GM23338 (cell line): ENCODE results near the gene PLCD3. TPM values are rescaled to one million over a fixed set of nuclear protein-coding genes. Genes with fewer than 3 reads are reported as not detected.

ENCODE experiments used
- ATAC-seq: fragments of 200-7000 bp; cut with Tn5 transposase; 3 replicates; pipeline ENCODE4 v1.9.1; 2020
- DNase-seq: peaks from one replicate; pipeline ENCODE4 v3.0.0-alpha.2; 2015; ENCODE audit warnings: low spot score
- H2AFZ ChIP-seq: fragments of 200-600 bp; sonication (generic); 2 replicates; pipeline ENCODE4 v1.8.0; 2016; ENCODE audit warnings: antibody characterized with exemption, mild to moderate bottlenecking, moderate library complexity
- H3F3A ChIP-seq: fragments of 200-600 bp; sonication (generic); replicated peaks from 2 replicates; pipeline ENCODE4 v1.8.0; 2017; ENCODE audit warnings: antibody characterized with exemption, mixed run types, low read depth
- H3K27ac ChIP-seq: fragments of 200-600 bp; sonication (generic); 2 replicates; pipeline ENCODE4 v1.6.1; 2016; ENCODE audit warnings: low read depth
- H3K27me3 ChIP-seq: fragments of 200-600 bp; sonication (generic); 2 replicates; pipeline ENCODE4 v1.8.0; 2016; ENCODE audit warnings: mild to moderate bottlenecking, mixed run types, moderate library complexity; ENCODE audit not compliant: insufficient read depth
- H3K36me3 ChIP-seq: fragments of 200-600 bp; sonication (generic); 2 replicates; pipeline ENCODE4 v1.8.0; 2016; ENCODE audit warnings: mild to moderate bottlenecking; ENCODE audit not compliant: insufficient read depth
- H3K4me1 ChIP-seq: fragments of 200-600 bp; sonication (generic); 2 replicates; pipeline ENCODE4 v1.8.0; 2016; ENCODE audit warnings: mild to moderate bottlenecking, moderate library complexity; ENCODE audit not compliant: insufficient read depth
- H3K4me2 ChIP-seq: fragments of 200-600 bp; sonication (generic); 2 replicates; pipeline ENCODE4 v1.7.1; 2017; ENCODE audit warnings: mixed run types
- H3K4me3 ChIP-seq: fragments of 200-600 bp; sonication (generic); 2 replicates; pipeline ENCODE4 v1.6.1; 2016; ENCODE audit warnings: mixed run types
- H3K79me2 ChIP-seq: fragments of 200-600 bp; sonication (generic); replicated peaks from 2 replicates; pipeline ENCODE4 v1.8.0; 2017; ENCODE audit warnings: mild to moderate bottlenecking; ENCODE audit not compliant: insufficient read depth
- H3K9me2 ChIP-seq: fragments of 200-600 bp; sonication (generic); 2 replicates; pipeline ENCODE4 v1.8.0; 2017; ENCODE audit not compliant: insufficient read depth
- H4K20me1 ChIP-seq: fragments of 200-600 bp; sonication (generic); replicated peaks from 2 replicates; pipeline ENCODE4 v1.8.0; 2017; ENCODE audit warnings: mild to moderate bottlenecking; ENCODE audit not compliant: insufficient read depth
- H3K27ac Mint-ChIP-seq: 2 replicates; pipeline ENCODE4 v1.8.0; 2020; ENCODE audit warnings: inconsistent platforms, mild to moderate bottlenecking, moderate library complexity, mixed read lengths
- H3K27me3 Mint-ChIP-seq: 3 replicates; pipeline ENCODE4 v1.8.0; 2022; ENCODE audit warnings: low read depth, mild to moderate bottlenecking, moderate library complexity, mixed read lengths, inconsistent platforms; ENCODE audit not compliant: insufficient read depth, poor library complexity
- H3K36me3 Mint-ChIP-seq: 3 replicates; pipeline ENCODE4 v1.8.0; 2021; ENCODE audit warnings: low read depth, mild to moderate bottlenecking, inconsistent platforms, moderate library complexity, mixed read lengths
- H3K4me1 Mint-ChIP-seq: 3 replicates; pipeline ENCODE4 v1.8.0; 2020; ENCODE audit warnings: mild to moderate bottlenecking, inconsistent platforms, mixed read lengths
- H3K4me3 Mint-ChIP-seq: 3 replicates; pipeline ENCODE4 v1.8.0; 2021; ENCODE audit warnings: moderate library complexity, mild to moderate bottlenecking, inconsistent platforms, mixed read lengths
- H3K9me3 Mint-ChIP-seq: 3 replicates; pipeline ENCODE4 v1.8.0; 2020; ENCODE audit warnings: moderate library complexity, mild to moderate bottlenecking, inconsistent platforms, mixed read lengths
- CREB1 ChIP-seq: fragments of 250-450 bp; sonication (Bioruptor Pico); IDR thresholded peaks from 2 replicates; pipeline ENCODE4 v1.5.0; 2020; ENCODE audit warnings: low read depth, mild to moderate bottlenecking, moderate library complexity
- CTCF ChIP-seq, 2 experiments: fragments of 200-600 bp in 1 of 2; sonication (generic) in 1 of 2; conservative IDR thresholded peaks; 2 replicates each; pipeline versions ENCODE4 v1.5.1 to v1.6.1; 2016 to 2017; ENCODE audit warnings: antibody characterized with exemption in 2 of 2, low read depth in 2 of 2, mild to moderate bottlenecking in 2 of 2, moderate library complexity in 1 of 2
- EZH2phosphoT487 ChIP-seq: fragments of 200-600 bp; sonication (generic); IDR thresholded peaks from one replicate; pipeline ENCODE4 v1.8.1; 2018; ENCODE audit warnings: antibody characterized with exemption; ENCODE audit not compliant: unreplicated experiment
- NANOG ChIP-seq: IDR thresholded peaks from 2 replicates; pipeline ENCODE4 v1.6.1; 2016; ENCODE audit warnings: antibody characterized with exemption, borderline replicate concordance
- POLR2AphosphoS5 ChIP-seq: IDR thresholded peaks from 2 replicates; pipeline ENCODE4 v1.6.1; 2016; ENCODE audit warnings: antibody characterized with exemption, low read depth
- STAT1 ChIP-seq: IDR thresholded peaks from one replicate; pipeline ENCODE4 v1.6.1; 2016; ENCODE audit warnings: antibody characterized with exemption; ENCODE audit not compliant: unreplicated experiment
- ZNF114 ChIP-seq: fragments of 250-450 bp; sonication (Bioruptor Pico); IDR thresholded peaks from 2 replicates; pipeline ENCODE4 v1.5.0; 2020; ENCODE audit warnings: mild to moderate bottlenecking, moderate library complexity
- ZNF331 ChIP-seq: fragments of 250-450 bp; sonication (Bioruptor Pico); IDR thresholded peaks from 2 replicates; pipeline ENCODE4 v1.5.0; 2020; ENCODE audit warnings: low read depth, mild to moderate bottlenecking, moderate library complexity
- ZNF462 ChIP-seq: fragments of 250-450 bp; sonication (Bioruptor Pico); IDR thresholded peaks from 2 replicates; pipeline ENCODE4 v1.5.0; 2020; ENCODE audit warnings: mild to moderate bottlenecking, moderate library complexity
- polyA plus RNA-seq: library from polyadenylated mRNA; unstranded; fragments of >200 nt; fragmentation: Nextera tagmentation; extraction: Ambion mirVana; gene quantifications from 2 replicates; pipeline ENCODE4 v1.2.1, GENCODE V29; 2016
- total RNA-seq: library from RNA; depleted of rRNA; stranded (reverse); fragments of >200 nt; shearing (Covaris generic); gene quantifications from 2 replicates; pipeline ENCODE4 v1.2.3, GENCODE V29; 2014
- TF ChIP-seq, protein P1 (sequence below): IDR thresholded peaks from one replicate; pipeline ENCODE4 v1.6.1; 2018; ENCODE audit warnings: antibody characterized with exemption; ENCODE audit not compliant: unreplicated experiment

Gene PLCD3
- total and polyA plus RNA-seq, 2 experiments from 2014 or later = 3.0 to 32.1 TPM

DNA sequence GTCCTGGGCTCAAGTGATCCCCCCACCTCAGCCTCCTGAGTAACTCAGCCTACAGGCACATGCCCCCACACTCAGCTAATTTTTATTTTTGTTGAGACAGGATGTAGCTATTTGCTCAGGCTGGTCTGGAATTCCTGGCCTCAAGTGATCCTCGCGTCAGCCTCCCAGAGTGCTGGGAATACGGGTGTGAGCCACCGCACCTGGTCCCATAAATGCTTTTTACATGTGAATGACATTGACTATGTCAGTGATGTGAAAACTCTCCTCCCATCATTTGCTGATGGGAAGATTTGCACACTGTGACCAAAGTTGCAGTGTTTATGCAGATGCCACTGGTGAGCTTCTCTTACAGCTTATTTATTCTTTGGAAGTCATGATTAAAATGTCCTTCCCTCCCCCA, 15.0 kb downstream of the PLCD3 start:
- H4K20me1 ChIP-seq = no peaks in the 10 kb centered on the region
- H2AFZ ChIP-seq = no peak overlapping the region
- H3K27ac ChIP-seq = no peak overlapping the region
- peaks cover 4% of the 10 kb centered on the region; the same call in 1 of the 2 replicates for H3K4me1 ChIP-seq
- DNase-seq = no peak
- no peaks in the 10 kb centered on the region for H3K9me3 Mint-ChIP-seq
- 0 out of 2 replicates have a peak, but pooled peaks cover 2% of the 10 kb centered on the region for H3K79me2 ChIP-seq
- no peak overlapping the region for H3K4me3 ChIP-seq
- ATAC-seq = no peak
- no peak overlapping the region for H3K27ac Mint-ChIP-seq
- H3K9me2 ChIP-seq = no peaks in the 10 kb centered on the region
- H3K27me3 ChIP-seq = no peaks in the 10 kb centered on the region
- H3K27me3 Mint-ChIP-seq = peaks cover 17% of the 10 kb centered on the region
- H3K36me3 ChIP-seq = no peaks in the 10 kb centered on the region
- no peak overlapping the region for H3K4me2 ChIP-seq
- TF ChIP-seq ZNF114 (CRISPR knock-in tag) (no peak), NANOG (no peak), CREB1 (CRISPR knock-in tag) (no peak), EZH2phosphoT487 (no peak), CTCF (conservative IDR thresholded peaks at IDR 0.05; ENCODE audit: low read depth in 2 of 2) (no peak), ZNF331 (no peak), STAT1 (no peak), ZNF462 (CRISPR knock-in tag) (no peak), POLR2AphosphoS5 (no peak)
- TF ChIP-seq, protein P1, sequence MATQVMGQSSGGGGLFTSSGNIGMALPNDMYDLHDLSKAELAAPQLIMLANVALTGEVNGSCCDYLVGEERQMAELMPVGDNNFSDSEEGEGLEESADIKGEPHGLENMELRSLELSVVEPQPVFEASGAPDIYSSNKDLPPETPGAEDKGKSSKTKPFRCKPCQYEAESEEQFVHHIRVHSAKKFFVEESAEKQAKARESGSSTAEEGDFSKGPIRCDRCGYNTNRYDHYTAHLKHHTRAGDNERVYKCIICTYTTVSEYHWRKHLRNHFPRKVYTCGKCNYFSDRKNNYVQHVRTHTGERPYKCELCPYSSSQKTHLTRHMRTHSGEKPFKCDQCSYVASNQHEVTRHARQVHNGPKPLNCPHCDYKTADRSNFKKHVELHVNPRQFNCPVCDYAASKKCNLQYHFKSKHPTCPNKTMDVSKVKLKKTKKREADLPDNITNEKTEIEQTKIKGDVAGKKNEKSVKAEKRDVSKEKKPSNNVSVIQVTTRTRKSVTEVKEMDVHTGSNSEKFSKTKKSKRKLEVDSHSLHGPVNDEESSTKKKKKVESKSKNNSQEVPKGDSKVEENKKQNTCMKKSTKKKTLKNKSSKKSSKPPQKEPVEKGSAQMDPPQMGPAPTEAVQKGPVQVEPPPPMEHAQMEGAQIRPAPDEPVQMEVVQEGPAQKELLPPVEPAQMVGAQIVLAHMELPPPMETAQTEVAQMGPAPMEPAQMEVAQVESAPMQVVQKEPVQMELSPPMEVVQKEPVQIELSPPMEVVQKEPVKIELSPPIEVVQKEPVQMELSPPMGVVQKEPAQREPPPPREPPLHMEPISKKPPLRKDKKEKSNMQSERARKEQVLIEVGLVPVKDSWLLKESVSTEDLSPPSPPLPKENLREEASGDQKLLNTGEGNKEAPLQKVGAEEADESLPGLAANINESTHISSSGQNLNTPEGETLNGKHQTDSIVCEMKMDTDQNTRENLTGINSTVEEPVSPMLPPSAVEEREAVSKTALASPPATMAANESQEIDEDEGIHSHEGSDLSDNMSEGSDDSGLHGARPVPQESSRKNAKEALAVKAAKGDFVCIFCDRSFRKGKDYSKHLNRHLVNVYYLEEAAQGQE = no peak
- H3F3A ChIP-seq = no peaks in the 10 kb centered on the region
- H3K4me1 Mint-ChIP-seq = peaks cover 28% of the 10 kb centered on the region
- no peak overlapping the region for H3K4me3 Mint-ChIP-seq
- H3K36me3 Mint-ChIP-seq = no peaks in the 10 kb centered on the region
